ENCODE data around the gene ZNRF2.

DNA sequence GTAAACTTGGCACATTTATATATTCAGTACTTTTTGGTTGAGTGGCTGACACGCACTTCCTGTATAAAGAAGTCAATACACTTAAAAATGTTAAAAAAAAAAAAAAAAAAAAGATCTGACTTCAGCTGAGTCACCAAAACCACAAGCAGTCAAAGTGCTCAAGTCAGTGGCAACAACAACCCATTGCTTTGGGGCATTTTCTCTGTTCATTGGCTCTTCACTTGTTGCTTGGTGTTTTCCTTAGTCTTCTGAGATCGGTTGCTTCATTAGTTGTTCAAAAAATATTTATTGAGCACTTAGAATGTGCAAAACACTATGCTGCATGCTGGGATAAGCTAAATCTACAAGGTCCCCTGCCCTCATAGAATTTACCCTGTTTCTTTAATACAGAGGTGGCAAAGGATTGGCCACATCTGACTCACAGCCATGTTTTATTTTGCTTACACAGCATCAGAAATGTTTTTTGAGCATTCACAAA lies 63.7 kb downstream of the ZNRF2 start:
- TF ChIP-seq, protein P1, sequence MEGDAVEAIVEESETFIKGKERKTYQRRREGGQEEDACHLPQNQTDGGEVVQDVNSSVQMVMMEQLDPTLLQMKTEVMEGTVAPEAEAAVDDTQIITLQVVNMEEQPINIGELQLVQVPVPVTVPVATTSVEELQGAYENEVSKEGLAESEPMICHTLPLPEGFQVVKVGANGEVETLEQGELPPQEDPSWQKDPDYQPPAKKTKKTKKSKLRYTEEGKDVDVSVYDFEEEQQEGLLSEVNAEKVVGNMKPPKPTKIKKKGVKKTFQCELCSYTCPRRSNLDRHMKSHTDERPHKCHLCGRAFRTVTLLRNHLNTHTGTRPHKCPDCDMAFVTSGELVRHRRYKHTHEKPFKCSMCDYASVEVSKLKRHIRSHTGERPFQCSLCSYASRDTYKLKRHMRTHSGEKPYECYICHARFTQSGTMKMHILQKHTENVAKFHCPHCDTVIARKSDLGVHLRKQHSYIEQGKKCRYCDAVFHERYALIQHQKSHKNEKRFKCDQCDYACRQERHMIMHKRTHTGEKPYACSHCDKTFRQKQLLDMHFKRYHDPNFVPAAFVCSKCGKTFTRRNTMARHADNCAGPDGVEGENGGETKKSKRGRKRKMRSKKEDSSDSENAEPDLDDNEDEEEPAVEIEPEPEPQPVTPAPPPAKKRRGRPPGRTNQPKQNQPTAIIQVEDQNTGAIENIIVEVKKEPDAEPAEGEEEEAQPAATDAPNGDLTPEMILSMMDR (IDR thresholded peaks at IDR 0.05; ENCODE audit: extremely low read depth in 1 of 2, insufficient read depth in 1 of 2, low read depth in 1 of 2, low read length in 2 of 2) = no peak
- no peak for TF ChIP-seq EZH2 (IDR thresholded peaks at IDR 0.05; ENCODE audit: borderline replicate concordance, low read depth, low read length, severe bottlenecking)
- no peak for TF ChIP-seq POLR2A (IDR thresholded peaks at IDR 0.05; ENCODE audit: low read depth, low read length)
- TF ChIP-seq POLR2AphosphoS5 (IDR thresholded peaks at IDR 0.05; ENCODE audit: insufficient read depth, low read depth, low read length) = no peak
- no peak for TF ChIP-seq MYC (IDR thresholded peaks at IDR 0.05; ENCODE audit: low read depth, low read length)
- TF ChIP-seq FOS (IDR thresholded peaks at IDR 0.05; ENCODE audit: borderline replicate concordance, insufficient read depth, low read length) = peak; percentile 86
- peak; percentile 12 for TF ChIP-seq JUN (IDR thresholded peaks at IDR 0.05; ENCODE audit: borderline replicate concordance, insufficient read depth, insufficient read length, low read depth)

Data from endothelial cell of umbilical vein (primary cell).